ENCODE measurements around the gene SPINK9. TPM values are rescaled to one million over a fixed set of nuclear protein-coding genes. Genes with fewer than 3 reads are reported as not detected.

The SPINK9 gene
- total RNA-seq, 4 donors from 2014 or later, result not detected

- H3K4me1 ChIP-seq, result peaks cover 30 to 56% (median 38%) of the 10 kb centered on the region in 4 donors
- no peaks in the 10 kb centered on the region for H3K27me3 ChIP-seq
- WGBS, result 4% methylated on average over 4 of the region's 6 CpGs
These were observed 49.0 kb downstream of the SPINK9 start for GRCh38 chr5:148384380-148384737.

GRCh38 chr5:148385094-148385493 is 49.7 kb downstream of the SPINK9 start:
- WGBS, result 97% methylated on average over 1 of the region's 1 CpG
- Histone ChIP-seq H3K9me3 (no peaks in the 10 kb centered on the region), H3K27ac (replicated peaks in 1 of 4) (no peak overlapping the region), H3K4me3 (peak overlapping the region in 3 of 4 donors; percentile 80 to 90 (median 86)), H3K4me1 (peaks cover 30 to 56% (median 38%) of the 10 kb centered on the region in 4 donors), H3K27me3 (no peaks in the 10 kb centered on the region), H3K36me3 (peaks cover 0 to 16% (median 0%) of the 10 kb centered on the region in 4 donors)
- no peak for DNase-seq (ENCODE audit: extremely low spot score)
- intact Hi-C loops (cut with DNase I), result no loop called here
- no peak for TF ChIP-seq POLR2AphosphoS5 (IDR thresholded peaks at IDR 0.05)
- no peak for TF ChIP-seq EP300 (IDR thresholded peaks at IDR 0.05)
- no peak for TF ChIP-seq POLR2A (IDR thresholded peaks at IDR 0.05; ENCODE audit: low read depth)
- TF ChIP-seq CTCF (IDR thresholded peaks at IDR 0.05), result no peak

More at GRCh38 chr5:148384380-148384737, 49.0 kb downstream of the SPINK9 start:
- Histone ChIP-seq H3K36me3 (peaks cover 0 to 12% (median 0%) of the 10 kb centered on the region in 4 donors), H3K4me3 (peak overlapping the region; percentile 80 to 90 (median 87)), H3K9me3 (no peaks in the 10 kb centered on the region), H3K27ac (replicated peaks in 1 of 4) (peak overlapping the region; percentile 86 to 93 (median 89))
- DNase-seq (ENCODE audit: extremely low spot score), result no peak
- no peak for TF ChIP-seq CTCF (IDR thresholded peaks at IDR 0.05)
- TF ChIP-seq POLR2A (IDR thresholded peaks at IDR 0.05; ENCODE audit: low read depth), result no peak
- intact Hi-C loops (cut with DNase I), result no loop called here

GRCh38 chr5:148386041-148386440 is 50.7 kb downstream of the SPINK9 start:
- TF ChIP-seq POLR2A (IDR thresholded peaks at IDR 0.05; ENCODE audit: low read depth) (no peak), POLR2AphosphoS5 (IDR thresholded peaks at IDR 0.05) (no peak), CTCF (IDR thresholded peaks at IDR 0.05) (no peak), EP300 (IDR thresholded peaks at IDR 0.05) (no peak)

GRCh38 chr5:148387325-148387724 is 52.0 kb downstream of the SPINK9 start:
- 56% methylated on average over 3 of the region's 3 CpGs for WGBS
- Histone ChIP-seq H3K9me3 (no peaks in the 10 kb centered on the region), H3K27me3 (no peaks in the 10 kb centered on the region), H3K36me3 (peaks cover 0 to 16% (median 0%) of the 10 kb centered on the region in 4 donors), H3K4me1 (peaks cover 34 to 63% (median 49%) of the 10 kb centered on the region in 4 donors), H3K27ac (replicated peaks in 1 of 4) (no peak overlapping the region), H3K4me3 (no peak overlapping the region)
- DNase-seq (ENCODE audit: extremely low spot score), result no peak
- intact Hi-C loops (cut with DNase I), result no loop called here
- no peak for TF ChIP-seq POLR2AphosphoS5 (IDR thresholded peaks at IDR 0.05)
- no peak for TF ChIP-seq POLR2A (IDR thresholded peaks at IDR 0.05; ENCODE audit: low read depth)
- no peak for TF ChIP-seq CTCF (IDR thresholded peaks at IDR 0.05)

More at GRCh38 chr5:148386041-148386440, 50.7 kb downstream of the SPINK9 start:
- WGBS, result 100% methylated on average over 1 of the region's 1 CpG
- DNase-seq (ENCODE audit: extremely low spot score), result no peak
- intact Hi-C loops (cut with DNase I), result no loop called here
- Histone ChIP-seq H3K36me3 (peaks cover 0 to 16% (median 0%) of the 10 kb centered on the region in 4 donors), H3K4me3 (no peak overlapping the region), H3K27ac (replicated peaks in 1 of 4) (no peak overlapping the region), H3K27me3 (no peaks in the 10 kb centered on the region), H3K4me1 (peaks cover 31 to 59% (median 41%) of the 10 kb centered on the region in 4 donors), H3K9me3 (no peaks in the 10 kb centered on the region)

- Histone ChIP-seq H3K27ac (replicated peaks in 1 of 4) (no peak overlapping the region), H3K4me1 (peaks cover 38 to 72% (median 53%) of the 10 kb centered on the region in 4 donors), H3K4me3 (no peak overlapping the region), H3K36me3 (peaks cover 0 to 16% (median 0%) of the 10 kb centered on the region in 4 donors), H3K9me3 (no peaks in the 10 kb centered on the region), H3K27me3 (no peaks in the 10 kb centered on the region)
- WGBS, result 77% methylated on average over 1 of the region's 1 CpG
- TF ChIP-seq POLR2AphosphoS5 (IDR thresholded peaks at IDR 0.05), result no peak
- no peak for TF ChIP-seq POLR2A (IDR thresholded peaks at IDR 0.05; ENCODE audit: low read depth)
- no peak for TF ChIP-seq EP300 (IDR thresholded peaks at IDR 0.05)
- TF ChIP-seq CTCF (IDR thresholded peaks at IDR 0.05), result no peak
- DNase-seq (ENCODE audit: extremely low spot score), result no peak
- intact Hi-C loops (cut with DNase I), result no loop called here
These were observed 53.3 kb downstream of the SPINK9 start for GRCh38 chr5:148388696-148389095.

Data from esophagus muscularis mucosa (tissue), 4 donors.